HCT116 (cell line): ENCODE measurements around the gene TBC1D3I. TPM values are rescaled to one million over a fixed set of nuclear protein-coding genes. Genes with fewer than 3 reads are reported as not detected.
"Not testable (repeated sequence)": the region's sequence is repeated elsewhere in the genome, so short reads cannot be mapped to it uniquely, and the experiment has no call there.

ENCODE experiments used
- ATAC-seq: fragments of 200-7000 bp; cut with Tn5 transposase; 2 replicates; pipeline ENCODE4 v1.9.1; 2020; ENCODE audit warnings: mild to moderate bottlenecking, moderate library complexity
- BruUV-seq: library from RNA; stranded (reverse); fragments of 400-500 nt; replicated peaks from 2 replicates; lab custom pipeline; 2021; lab: Mats Ljungman, UMichigan
- CTCF ChIA-PET: fragments of 300-600 bp; sonication (Branson Sonifier 250); formaldehyde crosslinking; loops from one replicate; lab custom pipeline; 2021; ENCODE audit warnings: antibody characterized with exemption; lab: Charles Lee
- POLR2A ChIA-PET: fragments of 300-600, 350-600 bp; sonication (Branson Sonifier 250); formaldehyde crosslinking; loops from one replicate; lab custom pipeline; 2021; ENCODE audit warnings: antibody characterized with exemption; lab: Charles Lee
- RAD21 ChIA-PET, 2 experiments: fragments of 300-600 bp; sonication (Branson Sonifier 250); formaldehyde crosslinking; loops; one replicate each; lab custom pipeline; 2023; ENCODE audit warnings: low total read pairs in 2 of 2; ENCODE audit not compliant: uncharacterized antibody in 2 of 2, unreplicated experiment in 2 of 2, low non-redundant PET in 1 of 2; lab: Charles Lee
- DNase-seq: peaks from one replicate; pipeline ENCODE4 v3.0.0-alpha.2; 2010; ENCODE audit warnings: low read depth, low spot score
- H2AFZ ChIP-seq: fragments of 200-600 bp; shearing (Covaris generic), sonication (generic); 2 replicates; pipeline ENCODE4 v1.6.1; 2017; ENCODE audit warnings: low read depth, mixed run types, mixed read lengths, antibody characterized with exemption, low read length; ENCODE audit not compliant: poor library complexity, severe bottlenecking
- H3K27ac ChIP-seq: 2 replicates; pipeline ENCODE4 v1.5.1; 2012; ENCODE audit warnings: low read depth, low read length
- H3K27me3 ChIP-seq: fragments of 200-600 bp; sonication (generic); 2 replicates; pipeline ENCODE4 v1.6.1; 2016; ENCODE audit warnings: mixed run types, low read length, mixed read lengths; ENCODE audit not compliant: insufficient read depth
- H3K36me3 ChIP-seq, 2 experiments: fragments of 200-500 bp in 1 of 2; fragments of 200-600 bp in 1 of 2; sonication (Bioruptor generic) in 1 of 2; sonication (generic) in 1 of 2; 2 replicates each; pipeline versions ENCODE4 v1.5.1 to v1.6.1; 2014 to 2016; ENCODE audit warnings: low read length in 2 of 2, inconsistent platforms in 1 of 2, mixed read lengths in 1 of 2, mixed run types in 1 of 2; ENCODE audit not compliant: insufficient read depth in 2 of 2, control insufficient read depth in 1 of 2
- H3K4me1 ChIP-seq, 2 experiments: fragments of 200-600 bp in 1 of 2; sonication (generic) in 1 of 2; 2 replicates each; pipeline versions ENCODE4 v1.5.1 to v1.6.1; 2012 to 2017; ENCODE audit warnings: low read length in 2 of 2, inconsistent platforms in 1 of 2, mild to moderate bottlenecking in 1 of 2, mixed read lengths in 1 of 2, mixed run types in 1 of 2, moderate library complexity in 1 of 2; ENCODE audit not compliant: insufficient read depth in 2 of 2, control insufficient read depth in 1 of 2
- H3K4me2 ChIP-seq: fragments of 200-600 bp; sonication (generic); 2 replicates; pipeline ENCODE4 v1.6.1; 2017; ENCODE audit warnings: mixed run types, low read length, mixed read lengths
- H3K4me3 ChIP-seq, 2 experiments: fragments of 200-600 bp in 1 of 2; sonication (generic) in 1 of 2; replicated peaks in 1 of 2; 2 replicates each; pipeline ENCODE4 v1.5.1; 2011 to 2016; ENCODE audit warnings: low read length in 2 of 2, control low read depth in 1 of 2, low read depth in 1 of 2, mild to moderate bottlenecking in 1 of 2, mixed read lengths in 1 of 2, mixed run types in 1 of 2
- H3K79me2 ChIP-seq: fragments of 200-600 bp; sonication (generic); 2 replicates; pipeline ENCODE4 v1.6.1; 2017; ENCODE audit warnings: mild to moderate bottlenecking, mixed run types, low read length, moderate library complexity, mixed read lengths; ENCODE audit not compliant: insufficient read depth
- H3K9ac ChIP-seq: fragments of 200-600 bp; sonication (generic); 2 replicates; pipeline ENCODE4 v1.6.1; 2016; ENCODE audit warnings: low read length, mixed read lengths
- H3K9me2 ChIP-seq: fragments of 200-600 bp; sonication (generic), shearing (Covaris generic); 2 replicates; pipeline ENCODE4 v1.6.1; 2017; ENCODE audit warnings: mixed run types, mild to moderate bottlenecking, moderate library complexity; ENCODE audit not compliant: insufficient read depth
- H3K9me3 ChIP-seq, 2 experiments: fragments of 200-500 bp in 1 of 2; fragments of 200-600 bp in 1 of 2; sonication (Bioruptor generic) in 1 of 2; sonication (generic) in 1 of 2; 2 replicates each; pipeline ENCODE4 v1.6.1; 2014 to 2017; ENCODE audit warnings: low read length in 2 of 2, mixed read lengths in 2 of 2, inconsistent platforms in 1 of 2, low read depth in 1 of 2, mild to moderate bottlenecking in 1 of 2, mixed run types in 1 of 2, moderate library complexity in 1 of 2; ENCODE audit not compliant: control insufficient read depth in 1 of 2, insufficient read depth in 1 of 2
- H4K20me1 ChIP-seq: fragments of 200-600 bp; sonication (generic), shearing (Covaris generic); 2 replicates; pipeline ENCODE4 v1.6.1; 2017; ENCODE audit warnings: mixed run types, mild to moderate bottlenecking, moderate library complexity; ENCODE audit not compliant: insufficient read depth
- CBX3 ChIP-seq: IDR thresholded peaks from 2 replicates; pipeline ENCODE4 v1.6.1; 2012; ENCODE audit warnings: low read depth
- CEBPB ChIP-seq: IDR thresholded peaks from 2 replicates; pipeline ENCODE4 v1.6.1; 2012; ENCODE audit warnings: low read depth
- EGR1 ChIP-seq: IDR thresholded peaks from 2 replicates; pipeline ENCODE4 v1.6.1; 2012; ENCODE audit warnings: low read depth
- ELF1 ChIP-seq: IDR thresholded peaks from 2 replicates; pipeline ENCODE4 v1.6.1; 2012; ENCODE audit warnings: low read depth, borderline replicate concordance
- EZH2 ChIP-seq: fragments of 200-600 bp; sonication (generic); IDR thresholded peaks from 2 replicates; pipeline ENCODE4 v1.6.1; 2017; ENCODE audit warnings: antibody characterized with exemption, mixed run types
- EZH2phosphoT487 ChIP-seq: fragments of 200-600 bp; IDR thresholded peaks from 2 replicates; pipeline ENCODE4 v1.6.1; 2018; ENCODE audit warnings: antibody characterized with exemption, borderline replicate concordance
- FOSL1 ChIP-seq: IDR thresholded peaks from 2 replicates; pipeline ENCODE4 v1.6.1; 2012; ENCODE audit warnings: low read depth
- POLR2AphosphoS5 ChIP-seq: IDR thresholded peaks from 2 replicates; pipeline ENCODE4 v1.6.1; 2011; ENCODE audit warnings: mild to moderate bottlenecking, low read depth, low read length, moderate library complexity
- RAD21 ChIP-seq: IDR thresholded peaks from 2 replicates; pipeline ENCODE4 v1.6.1; 2012; ENCODE audit warnings: low read depth, mild to moderate bottlenecking
- SIN3A ChIP-seq: IDR thresholded peaks from 2 replicates; pipeline ENCODE4 v1.6.1; 2012; ENCODE audit warnings: low read depth
- SRF ChIP-seq: IDR thresholded peaks from 2 replicates; pipeline ENCODE4 v1.6.1; 2012; ENCODE audit warnings: low read depth
- TCF7L2 ChIP-seq: IDR thresholded peaks from 2 replicates; pipeline ENCODE4 v1.7.0; 2011; ENCODE audit warnings: borderline replicate concordance, inconsistent platforms; ENCODE audit not compliant: insufficient read depth, insufficient read length; ENCODE audit errors: extremely low read depth
- YY1 ChIP-seq: IDR thresholded peaks from 2 replicates; pipeline ENCODE4 v1.6.1; 2011; ENCODE audit warnings: low read length, low read depth, moderate library complexity, mild to moderate bottlenecking; ENCODE audit not compliant: insufficient replicate concordance; ENCODE audit errors: extremely low read depth
- ZBTB33 ChIP-seq: IDR thresholded peaks from 2 replicates; pipeline ENCODE4 v1.6.1; 2011; ENCODE audit warnings: mild to moderate bottlenecking, low read length, moderate library complexity; ENCODE audit not compliant: insufficient replicate concordance; ENCODE audit errors: extremely low read depth
- ZFX ChIP-seq: fragments of 450-650 bp; IDR thresholded peaks from 2 replicates; pipeline ENCODE4 v1.6.1; 2017
- intact Hi-C: fragments of 100-400 bp; cut with micrococcal nuclease; formaldehyde crosslinking; loops from 2 replicates; pipeline ENCODE4 v1.10.0; 2022
- total RNA-seq: library from RNA; stranded (reverse); gene quantifications from one replicate; pipeline ENCODE4 v1.2.1, GENCODE V29; 2021; ENCODE audit not compliant: unreplicated experiment
- TF ChIP-seq, protein P1 (sequence below): IDR thresholded peaks from 2 replicates; pipeline ENCODE4 v1.6.1; 2012
- TF ChIP-seq, protein P2 (sequence below): IDR thresholded peaks from 2 replicates; pipeline ENCODE4 v1.6.1; 2012

The TBC1D3I gene
- total RNA-seq, 1 experiment from 2014 or later: 0.17 TPM

- peaks cover 26% of the 10 kb centered on the region; the same call in 1 of the 2 replicates for H3K27me3 ChIP-seq
- H4K20me1 ChIP-seq, H3K9me2 ChIP-seq, H3K4me2 ChIP-seq, H3K79me2 ChIP-seq, H3K9me3 ChIP-seq, intact Hi-C loops, H3K27ac ChIP-seq, CTCF ChIA-PET, H3K36me3 ChIP-seq, H3K9ac ChIP-seq, POLR2A ChIA-PET, RAD21 ChIA-PET, BruUV-seq, ATAC-seq, H3K4me3 ChIP-seq, H2AFZ ChIP-seq, DNase-seq, H3K4me1 ChIP-seq: not testable (repeated sequence)
Measured at GRCh38 chr17:36210439-36211211, 53.7 kb downstream of the TBC1D3I start, which contains the start of gene CCL4L2. TSS of gene CCL4L2 (plus strand) at chr17:36211063.

DNA sequence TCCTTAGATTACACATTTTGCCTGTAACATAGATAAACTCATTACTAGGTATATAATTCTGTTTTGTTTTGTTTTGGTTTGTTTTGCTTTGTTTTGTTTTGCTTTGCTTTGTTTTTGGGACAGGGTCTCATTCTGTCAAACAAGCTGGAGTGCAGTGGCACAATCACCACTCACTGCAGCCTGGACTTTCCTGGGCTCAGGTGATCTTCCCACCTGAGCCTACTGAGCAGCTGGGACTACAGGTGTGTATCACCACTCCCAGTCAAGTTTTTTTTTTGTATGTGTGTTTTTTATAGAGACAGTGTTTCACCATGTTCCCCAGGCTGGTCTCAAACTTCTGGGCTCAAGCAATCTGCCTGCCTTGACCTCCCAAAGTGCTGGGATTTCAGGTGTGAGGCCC lies 54.8 kb downstream of the TBC1D3I start:
- H3K36me3 ChIP-seq: no peaks in the 10 kb centered on the region
- H3K4me1 ChIP-seq: no peaks in the 10 kb centered on the region
- no TSS peak for BruUV-seq
- H4K20me1 ChIP-seq: no peaks in the 10 kb centered on the region
- POLR2A ChIA-PET: no interaction called here
- H2AFZ ChIP-seq: no peak overlapping the region
- no peak overlapping the region for H3K4me2 ChIP-seq
- intact Hi-C loops: no loop called here
- H3K79me2 ChIP-seq: no peaks in the 10 kb centered on the region
- no peaks in the 10 kb centered on the region for H3K9me2 ChIP-seq
- ATAC-seq (no peak), DNase-seq (no peak)
- no peaks in the 10 kb centered on the region for H3K9me3 ChIP-seq
- RAD21 ChIA-PET: no interaction called here
- H3K27ac ChIP-seq: no peak overlapping the region
- no peak overlapping the region for H3K9ac ChIP-seq
- no peak overlapping the region for H3K4me3 ChIP-seq
- peaks cover 21% of the 10 kb centered on the region; the same call in 1 of the 2 replicates for H3K27me3 ChIP-seq
- CTCF ChIA-PET: no interaction called here
- TF ChIP-seq EZH2phosphoT487 (no peak), RAD21 (no peak), ELF1 (no peak), EGR1 (no peak), SIN3A (no peak), ZBTB33 (no peak), EZH2 (no peak), YY1 (no peak), CBX3 (no peak), POLR2AphosphoS5 (no peak), FOSL1 (no peak), TCF7L2 (no peak), SRF (no peak), ZFX (no peak), CEBPB (no peak)
- TF ChIP-seq, protein P1, sequence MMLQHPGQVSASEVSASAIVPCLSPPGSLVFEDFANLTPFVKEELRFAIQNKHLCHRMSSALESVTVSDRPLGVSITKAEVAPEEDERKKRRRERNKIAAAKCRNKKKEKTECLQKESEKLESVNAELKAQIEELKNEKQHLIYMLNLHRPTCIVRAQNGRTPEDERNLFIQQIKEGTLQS: no peak
- TF ChIP-seq, protein P2, sequence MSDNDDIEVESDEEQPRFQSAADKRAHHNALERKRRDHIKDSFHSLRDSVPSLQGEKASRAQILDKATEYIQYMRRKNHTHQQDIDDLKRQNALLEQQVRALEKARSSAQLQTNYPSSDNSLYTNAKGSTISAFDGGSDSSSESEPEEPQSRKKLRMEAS: no peak
